HEK293 (cell line): ENCODE data around the gene SVIL.

Source experiments
- CTCF ChIA-PET: fragments of 350-600 bp; formaldehyde crosslinking; extraction: SDS; loops from one replicate; lab custom pipeline; 2021; ENCODE audit warnings: antibody characterized with exemption; lab: Yijun Ruan, JAX
- POLR2A ChIA-PET: fragments of 300-600 bp; formaldehyde crosslinking; extraction: SDS; loops from one replicate; lab custom pipeline; 2020; ENCODE audit warnings: antibody characterized with exemption, inconsistent platforms; lab: Yijun Ruan, JAX
- H3K27ac ChIP-seq: fragments of 200-500 bp; sonication (Bioruptor generic); 2 replicates; pipeline ENCODE4 v1.5.1; 2014; ENCODE audit warnings: low read depth, low read length, control low read depth, inconsistent platforms; ENCODE audit errors: extremely low read depth
- H3K36me3 ChIP-seq, 2 experiments: fragments of 200-500 bp in 1 of 2; sonication (Bioruptor generic) in 1 of 2; 1 replicate in 1 of 2; 2 replicates in 1 of 2; pipeline ENCODE4 v1.5.1; 2014 to 2017; ENCODE audit warnings: inconsistent platforms in 2 of 2, low read length in 2 of 2; ENCODE audit not compliant: control insufficient read depth in 2 of 2, insufficient read depth in 1 of 2
- H3K4me1 ChIP-seq: fragments of 200-500 bp; sonication (Bioruptor generic); 2 replicates; pipeline ENCODE4 v1.5.1; 2014; ENCODE audit warnings: mild to moderate bottlenecking, low read length, inconsistent platforms; ENCODE audit not compliant: control insufficient read depth, insufficient read depth
- H3K4me3 ChIP-seq: 2 replicates; pipeline ENCODE4 v1.5.1; 2011; ENCODE audit warnings: low read depth, mild to moderate bottlenecking, control low read depth, low read length, moderate library complexity
- H3K9me3 ChIP-seq: fragments of 200-500 bp; sonication (Bioruptor generic); 2 replicates; pipeline ENCODE4 v1.5.1; 2014; ENCODE audit warnings: low read depth, low read length, inconsistent platforms; ENCODE audit not compliant: control insufficient read depth, insufficient read depth
- INSM2 ChIP-seq: fragments of 450-650 bp; formaldehyde crosslinking; IDR thresholded peaks from 2 replicates; pipeline ENCODE4 v1.5.1; 2016; ENCODE audit warnings: missing biosample characterization, missing genetic modification characterization
- PRDM2 ChIP-seq: fragments of 450-650 bp; formaldehyde crosslinking; IDR thresholded peaks from 2 replicates; pipeline ENCODE4 v1.5.1; 2016; ENCODE audit warnings: missing biosample characterization, missing genetic modification characterization, borderline replicate concordance
- PRDM6 ChIP-seq: fragments of 450-650 bp; formaldehyde crosslinking; IDR thresholded peaks from 2 replicates; pipeline ENCODE4 v1.5.1; 2017; ENCODE audit warnings: missing biosample characterization, missing genetic modification characterization
- SCRT1 ChIP-seq: fragments of 450-650 bp; formaldehyde crosslinking; IDR thresholded peaks from 2 replicates; pipeline ENCODE4 v1.5.1; 2016; ENCODE audit warnings: missing biosample characterization, missing genetic modification characterization, borderline replicate concordance
- SETDB1 ChIP-seq: IDR thresholded peaks from one replicate; pipeline ENCODE4 v1.6.1; 2017; ENCODE audit warnings: mild to moderate bottlenecking, low read length, moderate library complexity, mixed read lengths; ENCODE audit not compliant: insufficient read length
- SP2 ChIP-seq: fragments of 450-650 bp; formaldehyde crosslinking; IDR thresholded peaks from 2 replicates; pipeline ENCODE4 v1.5.1; 2016; ENCODE audit warnings: missing biosample characterization, missing genetic modification characterization
- ZBTB1 ChIP-seq: fragments of 450-650 bp; formaldehyde crosslinking; IDR thresholded peaks from 2 replicates; pipeline ENCODE4 v1.5.1; 2016; ENCODE audit warnings: missing biosample characterization, missing genetic modification characterization
- ZIC2 ChIP-seq: fragments of 450-650 bp; formaldehyde crosslinking; IDR thresholded peaks from 2 replicates; pipeline ENCODE4 v1.5.1; 2016; ENCODE audit warnings: missing biosample characterization, missing genetic modification characterization
- ZNF140 ChIP-seq: fragments of 450-650 bp; formaldehyde crosslinking; IDR thresholded peaks from 2 replicates; pipeline ENCODE4 v1.5.1; 2016; ENCODE audit warnings: missing biosample characterization, missing genetic modification characterization
- ZNF248 ChIP-seq: fragments of 450-650 bp; formaldehyde crosslinking; IDR thresholded peaks from 2 replicates; pipeline ENCODE4 v1.5.1; 2017; ENCODE audit warnings: missing biosample characterization, missing genetic modification characterization
- ZNF488 ChIP-seq: fragments of 450-650 bp; formaldehyde crosslinking; IDR thresholded peaks from 2 replicates; pipeline ENCODE4 v1.5.1; 2016; ENCODE audit warnings: missing biosample characterization, missing genetic modification characterization
- ZNF518A ChIP-seq: fragments of 450-650 bp; formaldehyde crosslinking; conservative IDR thresholded peaks from 2 replicates; pipeline ENCODE4 v1.5.1; 2016; ENCODE audit warnings: low read depth, missing biosample characterization, missing genetic modification characterization
- ZNF549 ChIP-seq: fragments of 450-650 bp; IDR thresholded peaks from 2 replicates; pipeline ENCODE4 v1.5.1; 2018; ENCODE audit warnings: missing biosample characterization, missing genetic modification characterization, mild to moderate bottlenecking, inconsistent platforms, moderate library complexity
- ZNF555 ChIP-seq: fragments of 450-650 bp; formaldehyde crosslinking; conservative IDR thresholded peaks from 2 replicates; pipeline ENCODE4 v1.5.1; 2017; ENCODE audit warnings: missing biosample characterization, mild to moderate bottlenecking, missing genetic modification characterization, inconsistent platforms
- ZNF560 ChIP-seq: fragments of 450-650 bp; formaldehyde crosslinking; IDR thresholded peaks from 2 replicates; pipeline ENCODE4 v1.5.1; 2017; ENCODE audit warnings: missing biosample characterization, missing genetic modification characterization, borderline replicate concordance
- ZNF785 ChIP-seq: fragments of 450-650 bp; formaldehyde crosslinking; IDR thresholded peaks from 2 replicates; pipeline ENCODE4 v1.5.1; 2016; ENCODE audit warnings: missing biosample characterization, missing genetic modification characterization
- ZSCAN16 ChIP-seq: fragments of 450-650 bp; formaldehyde crosslinking; IDR thresholded peaks from 2 replicates; pipeline ENCODE4 v1.5.1; 2016; ENCODE audit warnings: missing biosample characterization, missing genetic modification characterization
- TF ChIP-seq, protein P1 (sequence below): fragments of 450-650 bp; formaldehyde crosslinking; IDR thresholded peaks from 2 replicates; pipeline ENCODE4 v1.5.1; 2016; ENCODE audit warnings: missing biosample characterization, missing genetic modification characterization

The SVIL gene

GRCh38 chr10:29426420-29426819, 208.4 kb downstream of the SVIL start:
- peaks cover 6 to 46% of the 10 kb centered on the region in 2 experiments; a peak in 2 of 3 replicates for H3K36me3 ChIP-seq
- TF ChIP-seq ZNF560 (tag by site-specific recombination): no peak
- TF ChIP-seq ZNF555 (tag by site-specific recombination): no peak
- no peak for TF ChIP-seq ZSCAN16 (tag by site-specific recombination)
- no peak for TF ChIP-seq SCRT1
- no peak for TF ChIP-seq ZNF518A
- no peak for TF ChIP-seq ZNF488 (tag by site-specific recombination)
- TF ChIP-seq ZBTB1 (tag by site-specific recombination): no peak
- TF ChIP-seq, all 188 proteins: peak for 0
- H3K4me3 ChIP-seq: no peak overlapping the region
- H3K9me3 ChIP-seq: no peaks in the 10 kb centered on the region
- H3K27ac ChIP-seq: no peak overlapping the region
- ChIA-PET POLR2A (no interaction called here), CTCF (no interaction called here)
- no peaks in the 10 kb centered on the region for H3K4me1 ChIP-seq

DNA sequence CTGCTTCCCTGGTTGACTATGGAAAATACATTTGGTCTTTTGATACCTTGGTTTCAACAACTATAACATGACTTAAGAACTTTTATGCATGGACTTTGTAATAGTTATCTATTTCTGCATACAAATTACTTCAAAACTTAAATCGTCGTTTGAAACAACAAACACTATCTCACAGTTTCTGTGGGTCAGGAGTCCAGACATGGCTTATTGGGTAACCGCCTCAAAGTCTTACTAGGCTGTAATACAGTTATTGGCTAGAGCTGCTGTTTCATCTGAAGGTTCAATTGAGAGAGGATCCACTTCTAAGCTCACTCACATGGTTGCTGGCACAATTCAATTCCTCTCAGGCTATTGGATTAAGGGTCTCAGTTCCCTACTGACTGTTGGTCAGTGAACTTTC, 210.8 kb downstream of the SVIL start:
- peaks cover 19 to 66% of the 10 kb centered on the region in 2 experiments for H3K36me3 ChIP-seq
- no peaks in the 10 kb centered on the region for H3K4me1 ChIP-seq
- ChIA-PET CTCF (interaction anchor here (1.9 kb wide), 1 partner anchor 25 kb away, joined by 5 read pairs; no protein-coding TSS in a partner anchor), POLR2A (no interaction called here)
- H3K9me3 ChIP-seq: no peaks in the 10 kb centered on the region
- no peak overlapping the region for H3K4me3 ChIP-seq
- no peak overlapping the region for H3K27ac ChIP-seq
- TF ChIP-seq PRDM2 (tag by site-specific recombination) (no peak), ZNF785 (tag by site-specific recombination) (no peak), SETDB1 (no peak), ZNF140 (tag by site-specific recombination) (no peak), SP2 (no peak), ZNF549 (no peak), ZNF248 (tag by site-specific recombination) (no peak), ZIC2 (tag by site-specific recombination) (no peak), PRDM6 (tag by site-specific recombination) (no peak), INSM2 (no peak)
- TF ChIP-seq, protein P1, sequence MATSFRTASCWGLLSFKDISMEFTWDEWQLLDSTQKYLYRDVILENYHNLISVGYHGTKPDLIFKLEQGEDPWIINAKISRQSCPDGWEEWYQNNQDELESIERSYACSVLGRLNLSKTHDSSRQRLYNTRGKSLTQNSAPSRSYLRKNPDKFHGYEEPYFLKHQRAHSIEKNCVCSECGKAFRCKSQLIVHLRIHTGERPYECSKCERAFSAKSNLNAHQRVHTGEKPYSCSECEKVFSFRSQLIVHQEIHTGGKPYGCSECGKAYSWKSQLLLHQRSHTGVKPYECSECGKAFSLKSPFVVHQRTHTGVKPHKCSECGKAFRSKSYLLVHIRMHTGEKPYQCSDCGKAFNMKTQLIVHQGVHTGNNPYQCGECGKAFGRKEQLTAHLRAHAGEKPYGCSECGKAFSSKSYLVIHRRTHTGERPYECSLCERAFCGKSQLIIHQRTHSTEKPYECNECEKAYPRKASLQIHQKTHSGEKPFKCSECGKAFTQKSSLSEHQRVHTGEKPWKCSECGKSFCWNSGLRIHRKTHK (tag by site-specific recombination): no peak
